ENCODE results near the gene CWC22.
"Not testable (repeated sequence)": the region's sequence is repeated elsewhere in the genome, so short reads cannot be mapped to it uniquely, and the experiment has no call there.

Gene CWC22

GRCh38 chr2:179950391-179950790 lies 56.7 kb downstream of the CWC22 start:
- no peak for DNase-seq (ENCODE audit: low read depth)

GRCh38 chr2:179949438-179949837 lies 57.7 kb downstream of the CWC22 start:
- DNase-seq (ENCODE audit: low read depth): no peak

GRCh38 chr2:179948058-179948457 lies 59.0 kb downstream of the CWC22 start:
- no peak for DNase-seq (ENCODE audit: low read depth)

DNA sequence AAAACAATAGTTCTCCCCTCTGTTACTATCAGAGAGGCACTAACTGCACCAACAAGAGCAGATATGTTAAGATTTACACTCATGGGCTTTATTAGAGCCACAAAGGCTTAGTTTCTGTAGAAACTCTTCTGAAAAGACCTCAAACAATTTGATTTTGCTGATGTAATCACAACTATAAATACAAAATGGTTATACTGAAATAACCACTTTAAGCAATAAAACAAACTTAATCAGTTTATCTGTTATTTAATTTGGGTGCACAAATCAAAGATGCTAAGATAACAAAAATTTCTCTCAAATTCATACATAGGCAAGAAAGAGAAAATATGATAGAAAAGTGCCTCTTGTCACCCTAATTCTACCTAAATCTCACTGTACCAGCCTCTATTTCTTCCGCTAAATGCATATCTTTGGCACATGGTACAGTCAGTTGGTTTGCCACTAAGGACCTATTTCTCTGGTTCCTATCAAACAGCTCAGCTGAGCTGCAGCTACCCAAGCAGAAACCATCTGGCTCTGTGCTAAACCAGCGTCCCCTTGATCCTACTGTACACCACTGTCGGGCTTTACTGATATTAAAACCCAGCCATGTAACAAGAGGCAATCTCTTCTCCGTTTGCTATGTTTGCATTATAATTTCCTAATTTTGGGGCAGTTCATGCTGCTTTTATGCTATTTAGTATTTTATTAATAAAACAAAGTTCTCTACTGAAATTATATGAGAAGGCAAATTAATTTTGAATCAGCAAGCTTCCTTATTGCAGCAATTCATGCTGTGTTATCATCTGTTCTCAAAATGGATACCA lies 60.1 kb downstream of the CWC22 start:
- DNase-seq (ENCODE audit: low read depth): no peak

GRCh38 chr2:179946346-179946745 lies 60.8 kb downstream of the CWC22 start:
- no peak for DNase-seq (ENCODE audit: low read depth)

GRCh38 chr2:179939259-179939658 lies 67.8 kb downstream of the CWC22 start:
- DNase-seq (ENCODE audit: low read depth): no peak

- no peak for DNase-seq (ENCODE audit: low read depth)
Measured at GRCh38 chr2:179938026-179938425, 69.1 kb downstream of the CWC22 start.

DNA sequence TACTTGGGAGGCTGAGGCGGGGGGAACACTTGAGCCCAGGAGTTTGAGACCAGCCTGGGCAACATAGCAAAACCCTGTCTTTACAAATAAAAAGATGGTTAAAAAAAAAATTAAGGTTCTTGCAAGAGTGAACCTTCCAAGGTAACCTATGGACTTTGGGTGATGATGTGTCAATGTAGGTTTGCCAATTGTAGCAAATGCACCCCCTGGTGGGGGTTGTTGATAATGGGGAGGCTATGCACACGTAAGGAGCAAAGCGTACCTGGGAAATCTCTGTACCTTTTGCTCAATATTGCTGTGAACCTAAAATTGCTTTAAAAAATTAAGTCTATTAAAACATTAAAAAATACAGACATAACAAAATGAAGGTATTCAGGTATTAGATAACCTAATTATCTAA lies 70.4 kb downstream of the CWC22 start:
- peak; percentile 5 for DNase-seq (ENCODE audit: low read depth)

DNA sequence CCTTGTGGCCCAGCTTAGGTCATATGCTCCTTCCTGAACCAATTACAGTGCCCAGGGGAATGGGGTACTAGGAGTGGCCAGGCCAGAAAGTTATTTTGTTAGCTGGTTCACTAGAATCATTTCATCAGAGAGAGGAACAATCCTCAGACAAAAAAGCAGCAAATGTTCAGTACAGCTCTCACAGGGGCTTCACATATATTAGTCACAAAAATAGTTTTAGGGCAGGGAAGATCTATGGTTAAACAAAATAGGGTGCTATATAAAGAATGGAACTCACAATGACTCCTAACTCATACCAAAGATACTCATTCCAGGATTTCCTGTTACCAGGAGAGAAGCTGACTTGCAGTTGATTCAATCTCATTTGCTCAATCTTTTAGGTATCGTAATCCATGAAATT lies 71.0 kb downstream of the CWC22 start:
- no peak for DNase-seq (ENCODE audit: low read depth)

DNA sequence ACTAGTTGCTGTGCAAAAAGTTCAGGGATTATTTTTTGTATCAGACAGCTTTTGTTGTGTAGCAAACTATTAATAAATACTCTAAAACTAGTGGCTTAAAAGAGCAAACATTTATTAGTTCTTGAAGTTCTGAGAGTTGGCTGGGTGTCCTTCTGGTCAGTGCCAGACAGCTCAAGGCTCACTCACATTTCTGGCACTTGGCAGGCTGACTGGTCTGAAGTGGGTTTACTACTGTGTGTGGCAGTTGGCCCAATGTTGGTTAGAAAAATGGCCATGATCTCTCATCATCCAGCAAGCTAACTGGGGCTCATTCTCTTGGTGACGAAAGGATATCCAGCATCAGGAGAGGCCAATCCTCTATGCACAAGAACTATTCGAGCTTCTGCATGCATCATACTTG lies 74.3 kb downstream of the CWC22 start:
- DNase-seq (ENCODE audit: low read depth): no peak

- no peak for DNase-seq (ENCODE audit: low read depth)
Measured at GRCh38 chr2:179931502-179931901, 75.6 kb downstream of the CWC22 start.

DNA sequence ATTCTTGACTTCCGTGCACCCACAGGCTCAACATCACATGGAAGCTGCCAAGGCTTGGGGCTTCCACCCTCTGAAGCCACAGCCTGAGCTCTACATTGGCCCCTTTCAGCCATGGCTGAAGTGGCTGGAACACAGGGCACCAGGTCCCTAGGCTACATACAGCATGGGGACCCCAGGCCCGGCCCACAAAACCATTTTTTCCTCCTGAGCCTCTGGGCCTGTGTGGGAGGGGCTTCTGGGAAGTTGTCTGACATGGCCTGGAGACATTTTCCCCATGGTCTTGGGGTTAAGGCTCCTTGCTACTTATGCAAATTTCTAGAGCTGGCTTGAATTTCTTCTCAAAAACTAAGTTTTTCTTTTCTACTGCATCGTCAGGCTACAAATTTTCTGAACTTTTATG lies 77.1 kb downstream of the CWC22 start:
- not testable (repeated sequence) for DNase-seq (ENCODE audit: low read depth)

DNA sequence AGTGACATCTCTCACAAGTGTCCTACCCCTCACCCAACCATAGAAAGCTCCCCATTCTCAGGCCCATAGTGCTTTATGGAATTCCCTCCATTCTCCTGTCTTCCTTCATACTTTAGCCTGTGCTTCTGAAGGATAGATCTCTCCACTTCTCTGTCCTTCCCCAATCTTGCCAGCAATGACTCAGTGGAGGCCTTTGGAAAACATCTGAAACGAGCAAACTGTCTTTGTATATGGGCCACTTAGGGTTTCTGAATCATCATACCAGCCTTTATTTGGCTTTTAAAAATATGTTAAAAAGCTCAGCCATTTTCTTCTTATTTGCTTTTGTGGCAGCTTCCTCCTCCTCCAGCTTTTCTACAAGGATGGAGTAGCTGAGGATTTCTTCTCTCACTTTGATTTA lies 80.1 kb downstream of the CWC22 start:
- DNase-seq (ENCODE audit: low read depth): no peak

- DNase-seq (ENCODE audit: low read depth): no peak
Measured at GRCh38 chr2:179925713-179926112, 81.4 kb downstream of the CWC22 start.

DNA sequence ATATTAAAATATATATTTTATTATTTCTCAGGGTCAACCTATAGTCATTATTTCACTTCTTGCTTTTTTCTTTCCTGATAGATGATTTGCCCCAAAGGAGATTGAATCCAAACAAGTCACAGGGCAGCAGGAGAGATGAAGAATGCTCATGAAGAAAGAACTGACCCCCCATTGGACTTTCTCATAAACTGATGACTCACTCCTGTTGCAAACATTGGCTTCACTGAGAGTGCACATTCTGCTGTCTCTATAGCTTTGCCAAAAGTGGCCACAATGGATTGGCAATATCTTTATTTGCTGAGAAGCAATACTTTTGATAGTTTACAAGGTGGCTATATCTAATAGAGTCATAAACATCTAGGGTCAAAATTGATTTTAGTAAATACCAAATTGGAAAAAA lies 89.8 kb downstream of the CWC22 start:
- no peak for DNase-seq (ENCODE audit: low read depth)

- DNase-seq (ENCODE audit: low read depth): no peak
Measured at GRCh38 chr2:179915395-179915992, 91.6 kb downstream of the CWC22 start.

DNA sequence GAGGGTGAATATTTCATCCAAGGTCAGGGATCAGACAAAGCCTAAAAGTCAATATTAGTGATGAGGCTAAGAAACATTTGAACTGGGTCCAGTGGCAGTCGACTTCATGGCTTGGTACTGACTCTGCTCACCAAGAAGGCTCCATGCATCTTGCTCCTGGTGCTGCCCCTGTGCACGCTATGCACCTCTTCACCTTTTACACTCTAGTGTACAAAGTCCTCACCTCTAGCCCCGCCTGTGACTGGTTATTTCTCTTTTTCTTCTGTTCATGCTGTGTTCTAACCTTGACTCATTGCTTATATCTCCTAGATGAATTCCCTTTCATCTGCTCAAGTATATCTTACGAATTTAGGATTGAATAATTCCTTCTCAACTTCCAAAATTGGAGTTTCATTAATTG lies 93.3 kb downstream of the CWC22 start:
- no peak for DNase-seq (ENCODE audit: low read depth)

- DNase-seq (ENCODE audit: low read depth): no peak
Measured at GRCh38 chr2:179911569-179911968, 95.5 kb downstream of the CWC22 start.

- DNase-seq (ENCODE audit: low read depth): no peak
Measured at GRCh38 chr2:179910735-179911113, 96.4 kb downstream of the CWC22 start.

DNA sequence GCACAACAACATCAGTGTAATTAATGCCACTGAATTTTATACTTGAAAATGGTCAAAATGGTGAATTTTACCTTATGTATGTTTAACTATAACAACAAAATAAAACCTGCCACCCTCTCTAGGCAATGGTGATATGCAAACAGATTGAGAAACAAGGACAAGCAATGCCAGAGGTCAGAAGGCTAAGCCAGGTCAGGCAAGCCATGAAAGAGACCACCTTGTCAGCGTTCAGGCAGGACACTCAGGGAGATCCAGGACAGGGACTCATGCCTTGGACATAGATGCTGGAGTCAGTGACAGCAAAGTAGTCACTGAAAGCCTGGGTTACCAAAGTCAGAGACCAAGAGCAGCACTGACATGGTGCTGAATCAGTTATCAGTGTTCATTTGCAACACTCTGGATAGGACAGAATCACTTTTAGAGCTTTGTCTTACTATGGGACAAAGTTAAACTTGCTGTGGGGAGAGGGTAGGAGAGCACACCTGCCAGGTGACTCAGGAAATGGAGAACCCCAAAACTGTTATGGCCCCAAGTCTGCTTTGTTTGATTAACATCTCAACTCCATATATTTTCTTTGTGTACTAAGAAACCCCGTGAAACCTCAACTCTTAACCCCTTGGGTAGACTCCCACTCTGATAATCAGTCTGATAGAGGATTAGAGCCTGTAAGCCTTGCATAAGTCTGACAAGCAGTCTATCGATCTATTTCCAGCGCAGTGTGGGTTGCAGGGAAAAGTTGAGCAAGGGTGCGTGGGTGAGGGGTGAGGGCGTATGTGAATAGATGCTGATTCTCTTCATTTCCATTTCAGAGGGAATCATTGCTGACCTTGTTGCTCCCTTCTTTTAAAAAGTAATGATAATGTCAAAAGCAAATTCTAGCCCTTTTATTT lies 97.0 kb downstream of the CWC22 start:
- no peak for DNase-seq (ENCODE audit: low read depth)

DNA sequence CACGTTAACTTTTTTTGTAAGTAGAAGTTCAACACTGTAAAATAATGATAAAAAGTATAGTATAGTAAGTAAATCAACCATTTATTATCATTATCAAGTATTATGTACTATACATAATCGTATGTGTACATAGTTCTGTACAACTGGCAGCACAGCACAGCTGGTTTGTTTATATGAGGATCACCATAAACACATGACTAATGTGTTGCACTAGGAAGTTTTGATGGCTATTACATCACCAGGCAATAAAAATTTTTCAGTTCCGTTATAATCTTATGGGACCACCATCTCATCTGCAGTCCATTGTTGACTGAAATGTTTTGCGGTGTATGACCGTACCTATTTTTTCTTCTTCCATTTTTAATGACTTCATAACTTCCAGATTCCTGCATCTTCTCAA lies 106.4 kb downstream of the CWC22 start:
- no peak for DNase-seq (ENCODE audit: low read depth)

- no peak for DNase-seq (ENCODE audit: low read depth)
Measured at GRCh38 chr2:179899666-179900065, 107.4 kb downstream of the CWC22 start.

- DNase-seq (ENCODE audit: low read depth): peak; percentile 8
Measured at GRCh38 chr2:179898873-179899272, 108.2 kb downstream of the CWC22 start.
